GM12801 (cell line): ENCODE results near the gene ITGB3BP.

Source experiments
- TF ChIP-seq, protein P1 (sequence below): IDR thresholded peaks from one replicate; pipeline ENCODE4 v1.5.1; 2011; ENCODE audit warnings: control low read depth; ENCODE audit not compliant: insufficient read length; ENCODE audit errors: extremely low read depth

ITGB3BP gene

DNA sequence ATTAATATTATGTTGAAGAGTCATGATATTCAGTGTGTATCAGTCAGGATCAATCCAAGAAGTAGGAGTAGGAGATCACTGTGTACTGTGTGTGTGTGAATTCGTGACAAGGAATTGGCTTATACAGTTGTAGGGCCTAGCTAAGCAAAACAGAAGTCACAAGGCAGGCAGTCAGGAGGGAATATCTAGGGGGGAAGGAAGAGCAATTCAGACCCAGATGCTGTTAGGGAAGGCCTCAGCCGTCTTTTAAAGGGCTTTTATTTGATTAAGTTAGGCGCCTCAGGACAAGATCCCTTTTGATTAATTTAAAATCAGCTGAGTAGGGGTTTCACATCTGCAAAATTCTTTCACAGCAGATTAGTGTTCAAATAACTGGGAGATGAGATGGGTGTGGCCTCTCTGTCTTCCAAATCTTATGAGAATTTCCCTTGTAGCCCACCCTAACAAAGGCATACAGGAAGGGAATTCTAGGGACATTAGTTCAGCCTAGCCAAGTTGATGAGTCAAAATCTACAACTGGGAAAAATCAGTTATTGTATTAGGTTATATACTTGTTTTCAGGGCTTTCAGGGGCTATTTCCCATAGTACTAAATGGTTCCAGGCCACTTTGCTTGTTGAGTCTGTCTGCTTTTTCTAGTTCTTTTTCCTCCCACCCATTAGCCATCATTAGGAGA lies 108.2 kb downstream of the ITGB3BP start:
- TF ChIP-seq, protein P1, sequence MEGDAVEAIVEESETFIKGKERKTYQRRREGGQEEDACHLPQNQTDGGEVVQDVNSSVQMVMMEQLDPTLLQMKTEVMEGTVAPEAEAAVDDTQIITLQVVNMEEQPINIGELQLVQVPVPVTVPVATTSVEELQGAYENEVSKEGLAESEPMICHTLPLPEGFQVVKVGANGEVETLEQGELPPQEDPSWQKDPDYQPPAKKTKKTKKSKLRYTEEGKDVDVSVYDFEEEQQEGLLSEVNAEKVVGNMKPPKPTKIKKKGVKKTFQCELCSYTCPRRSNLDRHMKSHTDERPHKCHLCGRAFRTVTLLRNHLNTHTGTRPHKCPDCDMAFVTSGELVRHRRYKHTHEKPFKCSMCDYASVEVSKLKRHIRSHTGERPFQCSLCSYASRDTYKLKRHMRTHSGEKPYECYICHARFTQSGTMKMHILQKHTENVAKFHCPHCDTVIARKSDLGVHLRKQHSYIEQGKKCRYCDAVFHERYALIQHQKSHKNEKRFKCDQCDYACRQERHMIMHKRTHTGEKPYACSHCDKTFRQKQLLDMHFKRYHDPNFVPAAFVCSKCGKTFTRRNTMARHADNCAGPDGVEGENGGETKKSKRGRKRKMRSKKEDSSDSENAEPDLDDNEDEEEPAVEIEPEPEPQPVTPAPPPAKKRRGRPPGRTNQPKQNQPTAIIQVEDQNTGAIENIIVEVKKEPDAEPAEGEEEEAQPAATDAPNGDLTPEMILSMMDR: no peak

DNA sequence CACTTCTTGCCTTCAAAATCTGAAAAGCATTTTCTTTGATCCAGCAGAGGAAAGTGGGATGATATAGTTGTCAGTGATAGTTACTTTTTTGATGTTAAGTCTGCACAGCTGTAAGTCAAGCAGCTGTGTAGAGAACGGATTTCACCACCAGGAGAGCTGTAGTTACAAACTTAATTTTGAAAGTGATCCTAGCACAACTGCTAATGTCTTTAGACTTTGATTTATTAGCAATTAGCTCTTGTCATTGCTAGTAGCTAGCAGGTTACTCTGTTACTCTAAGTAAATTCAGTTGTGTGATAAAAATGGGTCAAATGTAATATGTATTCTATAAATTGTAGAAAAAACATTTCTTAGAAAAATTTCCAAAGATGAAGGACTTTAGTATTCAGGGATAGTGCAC lies 109.6 kb downstream of the ITGB3BP start:
- TF ChIP-seq, protein P1: no peak

DNA sequence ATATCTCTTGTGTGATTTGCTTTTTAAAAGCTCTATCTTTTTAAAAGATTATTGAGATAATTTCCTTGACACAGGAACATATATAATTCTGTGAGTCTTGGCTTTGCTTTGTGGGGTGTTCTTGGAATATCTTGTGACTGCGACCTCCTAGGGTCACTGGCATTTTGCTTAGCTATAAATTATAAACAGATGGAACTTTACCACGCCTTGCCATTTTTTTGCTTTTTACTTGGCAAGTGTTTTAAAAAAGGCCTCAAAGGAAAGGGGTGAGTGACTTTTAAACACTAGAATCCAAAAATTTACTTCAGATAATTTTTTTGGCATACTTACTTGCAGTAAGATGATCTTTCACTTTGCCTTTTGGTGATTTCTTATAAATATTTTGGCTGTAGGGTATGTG lies 112.0 kb downstream of the ITGB3BP start:
- TF ChIP-seq, protein P1: no peak

DNA sequence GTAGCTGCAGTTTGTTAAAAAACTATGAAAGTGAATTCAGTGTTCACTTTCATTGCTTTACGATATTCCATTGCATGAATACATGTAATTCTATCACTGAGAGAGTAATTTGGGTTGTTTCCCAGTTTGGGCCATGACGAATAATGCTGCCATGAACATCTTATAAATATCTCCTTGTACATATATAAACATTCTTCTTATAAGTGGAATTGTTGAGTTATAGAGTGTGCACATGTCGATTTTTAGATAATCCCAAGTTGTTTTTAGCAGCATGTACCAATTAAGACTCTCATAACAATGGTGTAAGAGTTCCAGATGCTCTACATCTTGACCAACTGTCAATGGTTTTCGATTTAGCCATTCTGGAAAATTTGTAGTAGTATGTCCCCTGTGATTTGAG lies 114.7 kb downstream of the ITGB3BP start:
- TF ChIP-seq, protein P1: no peak

DNA sequence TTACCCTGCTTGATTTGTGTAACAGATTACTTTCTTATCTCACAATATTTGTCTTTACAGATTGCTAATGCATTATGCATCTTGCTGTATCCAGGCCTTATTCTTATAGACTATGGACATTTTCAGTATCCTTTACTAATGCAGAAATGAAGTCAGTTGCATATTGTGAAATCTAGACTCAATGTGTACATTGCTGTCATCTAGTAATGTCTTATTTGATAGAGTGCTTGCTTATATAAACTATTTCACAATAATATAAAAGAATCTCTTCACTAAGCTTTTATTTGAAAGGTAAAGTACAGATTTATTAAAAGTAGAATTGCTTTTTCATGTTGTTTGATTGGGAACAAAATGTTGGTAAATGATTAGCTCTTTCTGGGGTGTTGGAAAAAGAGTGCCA lies 116.0 kb downstream of the ITGB3BP start:
- TF ChIP-seq, protein P1: no peak

DNA sequence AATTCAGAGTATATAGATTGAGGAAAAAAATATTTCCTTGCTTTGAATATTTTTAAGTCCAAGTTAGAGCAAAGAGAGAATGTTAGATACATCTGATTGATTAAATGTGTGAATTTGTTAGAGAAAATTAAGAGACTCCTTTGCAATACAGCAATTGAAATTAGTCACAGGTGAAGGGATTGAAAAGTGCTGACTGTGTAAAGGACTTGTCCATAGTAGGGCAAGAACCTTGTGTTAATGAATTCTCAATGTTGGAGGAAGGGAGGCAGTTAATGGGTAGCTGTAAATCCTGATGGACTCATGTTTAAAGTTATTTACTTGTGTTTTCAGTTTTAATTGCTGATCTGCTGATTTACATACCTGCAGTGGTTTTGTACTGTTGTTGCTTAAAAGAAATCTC lies 117.0 kb downstream of the ITGB3BP start:
- TF ChIP-seq, protein P1: no peak

DNA sequence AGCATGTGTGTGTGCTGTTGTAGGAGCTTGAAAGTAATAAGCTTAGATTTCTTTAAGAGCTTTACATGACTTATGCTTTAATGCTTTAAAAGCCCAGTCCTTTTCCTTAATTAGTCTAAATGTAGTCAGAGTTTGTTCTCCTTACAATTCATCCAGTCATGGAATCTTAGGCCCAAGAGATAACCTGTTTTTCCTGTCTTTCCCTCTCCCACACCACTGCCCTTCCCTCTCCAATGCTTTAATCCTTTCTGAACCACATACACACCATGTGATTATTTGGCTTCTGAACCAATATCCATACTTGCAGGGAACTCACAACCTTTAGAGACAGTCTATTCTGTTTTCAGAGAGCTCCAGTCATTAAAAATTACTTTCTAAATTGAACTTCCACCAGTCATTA lies 118.0 kb downstream of the ITGB3BP start:
- TF ChIP-seq, protein P1: no peak
